HG02970 (cell line): ENCODE data around the gene CSNK2A1.
"Not testable (repeated sequence)": the region's sequence is repeated elsewhere in the genome, so short reads cannot be mapped to it uniquely, and the experiment has no call there.

Experiments used
- ATAC-seq: cut with Tn5 transposase; IDR thresholded peaks from one replicate; pipeline ENCODE4 v1.9.1; 2021; ENCODE audit warnings: mild to moderate bottlenecking, moderate library complexity, moderate number of reproducible peaks; ENCODE audit not compliant: unreplicated experiment, low FRiP score

The CSNK2A1 gene

GRCh38 chr20:537983-538382 lies 5.6 kb downstream of the CSNK2A1 start:
- no peak for ATAC-seq

GRCh38 chr20:536426-537010 lies 7.1 kb downstream of the CSNK2A1 start:
- ATAC-seq = no peak

GRCh38 chr20:535958-536357 lies 7.6 kb downstream of the CSNK2A1 start:
- no peak for ATAC-seq

GRCh38 chr20:533526-533925 lies 10.1 kb downstream of the CSNK2A1 start:
- no peak for ATAC-seq

- no peak for ATAC-seq
Measured at GRCh38 chr20:532530-532929, 11.1 kb downstream of the CSNK2A1 start.

GRCh38 chr20:531608-532007 lies 12.0 kb downstream of the CSNK2A1 start:
- no peak for ATAC-seq

GRCh38 chr20:530321-530720 lies 13.3 kb downstream of the CSNK2A1 start:
- no peak for ATAC-seq

GRCh38 chr20:528923-529604 lies 14.5 kb downstream of the CSNK2A1 start:
- ATAC-seq = no peak

GRCh38 chr20:527571-527886 lies 16.1 kb downstream of the CSNK2A1 start:
- ATAC-seq = no peak

GRCh38 chr20:521860-522259 lies 21.7 kb downstream of the CSNK2A1 start:
- no peak for ATAC-seq

- ATAC-seq = no peak
Measured at GRCh38 chr20:519999-520398, 23.6 kb downstream of the CSNK2A1 start.

GRCh38 chr20:517221-517620 lies 26.4 kb downstream of the CSNK2A1 start:
- no peak for ATAC-seq

GRCh38 chr20:516799-517198 lies 26.8 kb downstream of the CSNK2A1 start:
- ATAC-seq = no peak

GRCh38 chr20:515696-516095 lies 27.9 kb downstream of the CSNK2A1 start:
- ATAC-seq = no peak

GRCh38 chr20:513429-513828 lies 30.2 kb downstream of the CSNK2A1 start:
- no peak for ATAC-seq

- ATAC-seq = not testable (repeated sequence)
Measured at GRCh38 chr20:510328-511057, 33.1 kb downstream of the CSNK2A1 start.

- ATAC-seq = not testable (repeated sequence)
Measured at GRCh38 chr20:508364-508787, 35.2 kb downstream of the CSNK2A1 start.

- no peak for ATAC-seq
Measured at GRCh38 chr20:507761-508332, 35.7 kb downstream of the CSNK2A1 start.

- ATAC-seq = no peak
Measured at GRCh38 chr20:507006-507758, 36.4 kb downstream of the CSNK2A1 start.

GRCh38 chr20:504632-505075 lies 38.9 kb downstream of the CSNK2A1 start:
- ATAC-seq = no peak
